H1 (cell line): ENCODE data around the gene TTC28. TPM values are rescaled to one million over a fixed set of nuclear protein-coding genes. Genes with fewer than 3 reads are reported as not detected.

Source experiments
- CTCF ChIA-PET: fragments of 300-600 bp; sonication (Branson Sonifier 250); formaldehyde crosslinking; loops from one replicate; lab custom pipeline; 2021; ENCODE audit not compliant: partially characterized antibody; lab: Charles Lee
- POLR2A ChIA-PET: fragments of 300-600 bp; sonication (Branson Sonifier 250); formaldehyde crosslinking; loops from one replicate; lab custom pipeline; 2021; ENCODE audit warnings: inconsistent platforms; ENCODE audit not compliant: partially characterized antibody; lab: Charles Lee
- DNase-seq, 2 experiments: peaks; one replicate each; pipeline versions ENCODE4 v3.0.0 to v3.0.0-alpha.2; 2010 to 2022; ENCODE audit warnings: low spot score in 2 of 2, low read depth in 1 of 2, mixed read lengths in 1 of 2
- FAIRE-seq: peaks from 2 replicates; lab custom pipeline; 2011; peaks lifted over from hg19 to GRCh38; lab: Jason Lieb, UNC
- H2AFZ ChIP-seq: 2 replicates; pipeline ENCODE4 v1.8.1; 2012; ENCODE audit warnings: low read length, inconsistent platforms
- H2AK5ac ChIP-seq: 2 replicates; pipeline ENCODE4 v1.6.1; 2013; ENCODE audit warnings: low read depth, low read length
- H2BK120ac ChIP-seq: replicated peaks from 2 replicates; pipeline ENCODE3; 2013; ENCODE audit warnings: low read depth, low read length, inconsistent platforms
- H2BK12ac ChIP-seq: 2 replicates; pipeline ENCODE4 v1.6.1; 2013; ENCODE audit warnings: low read depth, low read length
- H2BK15ac ChIP-seq: 2 replicates; pipeline ENCODE4 v1.6.1; 2013; ENCODE audit warnings: low read length
- H2BK20ac ChIP-seq: 2 replicates; pipeline ENCODE4 v1.6.1; 2013; ENCODE audit warnings: low read length
- H2BK5ac ChIP-seq: 2 replicates; pipeline ENCODE4 v1.6.1; 2013; ENCODE audit warnings: low read depth, low read length
- H3K14ac ChIP-seq: 2 replicates; pipeline ENCODE4 v1.6.1; 2013; ENCODE audit warnings: inconsistent platforms; ENCODE audit not compliant: insufficient read length
- H3K18ac ChIP-seq: 2 replicates; pipeline ENCODE4 v1.6.1; 2013; ENCODE audit warnings: low read length; ENCODE audit errors: extremely low read depth
- H3K23ac ChIP-seq: 2 replicates; pipeline ENCODE4 v1.6.1; 2013; ENCODE audit warnings: inconsistent platforms; ENCODE audit not compliant: insufficient read length
- H3K23me2 ChIP-seq: 2 replicates; pipeline ENCODE4 v1.6.1; 2013; ENCODE audit warnings: low read depth, low read length
- H3K27ac ChIP-seq: 2 replicates; pipeline ENCODE4 v1.6.1; 2011; ENCODE audit warnings: low read depth, low read length, inconsistent platforms
- H3K27me3 ChIP-seq, 4 experiments: replicated peaks in 1 of 4; 1 replicate in 1 of 4; 2 replicates in 3 of 4; pipeline versions ENCODE4 v1.6.1 to v1.8.1; 2011 to 2013; ENCODE audit warnings: low read length in 3 of 4, mild to moderate bottlenecking in 3 of 4, inconsistent platforms in 2 of 4, mixed read lengths in 2 of 4, moderate library complexity in 1 of 4; ENCODE audit not compliant: control insufficient read depth in 3 of 4, insufficient read depth in 3 of 4; ENCODE audit errors: extremely low read depth in 1 of 4
- H3K36me3 ChIP-seq, 4 experiments: 2 replicates each; pipeline versions ENCODE4 v1.6.1 to v1.8.1; 2011 to 2013; ENCODE audit warnings: mild to moderate bottlenecking in 4 of 4, low read length in 3 of 4, moderate library complexity in 2 of 4, control low read depth in 1 of 4, inconsistent platforms in 1 of 4; ENCODE audit not compliant: insufficient read depth in 4 of 4, control insufficient read depth in 2 of 4
- H3K4ac ChIP-seq: replicated peaks from 2 replicates; pipeline ENCODE3; 2013; ENCODE audit warnings: low read length, low read depth, mixed read lengths, inconsistent platforms; ENCODE audit not compliant: insufficient read length
- H3K4me1 ChIP-seq, 4 experiments: replicated peaks in 1 of 4; 1 replicate in 1 of 4; 2 replicates in 3 of 4; pipeline versions ENCODE4 v1.6.1 to v1.8.1; 2011 to 2013; ENCODE audit warnings: low read length in 3 of 4, inconsistent platforms in 2 of 4, mixed read lengths in 1 of 4; ENCODE audit not compliant: insufficient read depth in 4 of 4, control insufficient read depth in 3 of 4
- H3K4me2 ChIP-seq, 2 experiments: 2 replicates each; pipeline versions ENCODE4 v1.6.1 to v1.8.1; 2011 to 2013; ENCODE audit warnings: low read depth in 2 of 2, low read length in 2 of 2, control low read depth in 1 of 2, inconsistent platforms in 1 of 2, mild to moderate bottlenecking in 1 of 2; ENCODE audit not compliant: insufficient read depth in 1 of 2
- H3K4me3 ChIP-seq, 4 experiments: fragments of 200-600, 300-600 bp in 1 of 4; sonication (generic), shearing (Covaris generic), sonication (Bioruptor Twin) in 1 of 4; 2 replicates each; pipeline versions ENCODE4 v1.5.1 to v1.8.1; 2011 to 2016; ENCODE audit warnings: low read length in 4 of 4, low read depth in 3 of 4, control low read depth in 2 of 4, inconsistent platforms in 2 of 4, mild to moderate bottlenecking in 2 of 4, mixed read lengths in 1 of 4, moderate library complexity in 1 of 4; ENCODE audit not compliant: insufficient read depth in 2 of 4; ENCODE audit errors: extremely low read depth in 1 of 4
- H3K56ac ChIP-seq: replicated peaks from 2 replicates; pipeline ENCODE3; 2013; ENCODE audit warnings: low read depth, mild to moderate bottlenecking, mixed read lengths, low read length, inconsistent platforms; ENCODE audit not compliant: insufficient read length
- H3K79me1 ChIP-seq: 2 replicates; pipeline ENCODE4 v1.6.1; 2013; ENCODE audit warnings: low read depth, low read length, control low read depth
- H3K79me2 ChIP-seq, 2 experiments: 2 replicates each; pipeline versions ENCODE4 v1.6.1 to v1.8.1; 2012 to 2013; ENCODE audit warnings: low read length in 2 of 2, mild to moderate bottlenecking in 2 of 2, inconsistent platforms in 1 of 2; ENCODE audit not compliant: insufficient read depth in 2 of 2, control insufficient read depth in 1 of 2
- H3K9ac ChIP-seq, 4 experiments: replicated peaks in 1 of 4; 1 replicate in 1 of 4; 2 replicates in 3 of 4; pipeline versions ENCODE4 v1.6.1 to v1.8.1; 2011 to 2013; ENCODE audit warnings: low read depth in 3 of 4, low read length in 3 of 4, control low read depth in 2 of 4, mild to moderate bottlenecking in 2 of 4, moderate library complexity in 2 of 4, inconsistent platforms in 1 of 4; ENCODE audit errors: extremely low read depth in 1 of 4
- H3K9me3 ChIP-seq, 2 experiments: 2 replicates each; pipeline versions ENCODE4 v1.6.1 to v1.8.1; 2012 to 2013; ENCODE audit warnings: mild to moderate bottlenecking in 2 of 2, moderate library complexity in 2 of 2, control low read depth in 1 of 2, inconsistent platforms in 1 of 2, low read depth in 1 of 2, low read length in 1 of 2, mixed read lengths in 1 of 2; ENCODE audit not compliant: insufficient read depth in 2 of 2
- H4K20me1 ChIP-seq, 2 experiments: replicated peaks in 1 of 2; 2 replicates each; pipeline versions ENCODE3 to v1.8.1; 2011 to 2013; ENCODE audit warnings: inconsistent platforms in 2 of 2, low read length in 2 of 2, mild to moderate bottlenecking in 1 of 2; ENCODE audit not compliant: insufficient read depth in 2 of 2, control insufficient read depth in 1 of 2
- H4K5ac ChIP-seq: 2 replicates; pipeline ENCODE4 v1.6.1; 2013; ENCODE audit warnings: low read length, low read depth, mixed read lengths, inconsistent platforms; ENCODE audit not compliant: insufficient read length
- H4K8ac ChIP-seq: 2 replicates; pipeline ENCODE4 v1.8.0; 2013; ENCODE audit warnings: mild to moderate bottlenecking, moderate library complexity, low read length, inconsistent platforms; ENCODE audit not compliant: insufficient read depth; ENCODE audit errors: extremely low read depth
- H4K91ac ChIP-seq: replicated peaks from 2 replicates; pipeline ENCODE3; 2013; ENCODE audit warnings: low read length, mixed read lengths, inconsistent platforms; ENCODE audit not compliant: insufficient read length
- CHD1 ChIP-seq: IDR thresholded peaks from 2 replicates; pipeline ENCODE4 v1.6.1; 2012; ENCODE audit warnings: low read depth, low read length, improper control_type of control experiment
- CTBP2 ChIP-seq: IDR thresholded peaks from 2 replicates; pipeline ENCODE4 v1.7.0; 2011; ENCODE audit warnings: borderline replicate concordance, mild to moderate bottlenecking, moderate library complexity, mixed read lengths, low read length; ENCODE audit not compliant: insufficient read depth, insufficient read length
- RAD21 ChIP-seq, 2 experiments: IDR thresholded peaks in 1 of 2; conservative IDR thresholded peaks in 1 of 2; 2 replicates each; pipeline ENCODE4 v1.6.1; 2011; ENCODE audit warnings: low read depth in 2 of 2, low read length in 2 of 2, improper control_type of control experiment in 1 of 2, inconsistent platforms in 1 of 2, mild to moderate bottlenecking in 1 of 2, moderate library complexity in 1 of 2
- SP4 ChIP-seq: IDR thresholded peaks from 2 replicates; pipeline ENCODE4 v1.6.1; 2012; ENCODE audit warnings: low read length, inconsistent platforms
- ZNF274 ChIP-seq: IDR thresholded peaks from 2 replicates; pipeline ENCODE4 v1.7.0; 2012; ENCODE audit warnings: low read length, borderline replicate concordance; ENCODE audit errors: extremely low read depth
- WGBS, 2 experiments: shearing (Covaris generic) in 1 of 2; methylation state at CpG; one replicate each; pipeline versions ENCODE4 v1.1.6 to v1.1.7; 2013 to 2015; ENCODE audit warnings: low lambda C conversion rate in 2 of 2, mixed read lengths in 2 of 2, inconsistent platforms in 1 of 2, low coverage in 1 of 2, missing lambda C conversion rate in 1 of 2; ENCODE audit not compliant: insufficient replicate concordance in 2 of 2, insufficient coverage in 1 of 2, insufficient read length in 1 of 2; ENCODE audit errors: extremely low coverage in 1 of 2, missing lambda C conversion rate in 1 of 2; 5-methylcytosine and 5-hydroxymethylcytosine counted together
- polyA plus RNA-seq, 7 experiments: library from polyadenylated mRNA; depleted of rRNA in 3 of 7; stranded (reverse) in 5 of 7; unstranded in 2 of 7; fragments of >200 nt in 5 of 7; fragments of 200-250 nt in 2 of 7; gene quantifications; 1 replicate in 5 of 7; 2 replicates in 1 of 7; 4 replicates in 1 of 7; pipeline versions ENCODE4 v1.2.1 to v1.2.3, GENCODE V29; 2011 to 2013; ENCODE audit warnings: missing spikeins in 2 of 7, mixed read lengths in 2 of 7
- total RNA-seq: library from RNA; stranded (reverse); fragmentation: NEBNext Ultra II Directional; extraction: Animal tissue kit (Norgen Biotek cat#: 25700); gene quantifications from 2 replicates; pipeline ENCODE4 v1.2.1, GENCODE V29; 2021
- TF ChIP-seq, protein P1 (sequence below): IDR thresholded peaks from 2 replicates; pipeline ENCODE4 v1.6.1; 2011; ENCODE audit warnings: low read length, improper control_type of control experiment
- TF ChIP-seq, protein P2 (sequence below): IDR thresholded peaks from 2 replicates; pipeline ENCODE4 v1.6.1; 2012; ENCODE audit warnings: inconsistent platforms
- TF ChIP-seq, protein P3 (sequence below): IDR thresholded peaks from 2 replicates; pipeline ENCODE4 v1.6.1; 2012; ENCODE audit warnings: inconsistent platforms

The TTC28 gene
- total and polyA plus RNA-seq, 2 of the 8 experiments (the other 6 are each of a cell fraction or from before 2014, with no cell fraction given) = 2.6 to 12.6 TPM

DNA sequence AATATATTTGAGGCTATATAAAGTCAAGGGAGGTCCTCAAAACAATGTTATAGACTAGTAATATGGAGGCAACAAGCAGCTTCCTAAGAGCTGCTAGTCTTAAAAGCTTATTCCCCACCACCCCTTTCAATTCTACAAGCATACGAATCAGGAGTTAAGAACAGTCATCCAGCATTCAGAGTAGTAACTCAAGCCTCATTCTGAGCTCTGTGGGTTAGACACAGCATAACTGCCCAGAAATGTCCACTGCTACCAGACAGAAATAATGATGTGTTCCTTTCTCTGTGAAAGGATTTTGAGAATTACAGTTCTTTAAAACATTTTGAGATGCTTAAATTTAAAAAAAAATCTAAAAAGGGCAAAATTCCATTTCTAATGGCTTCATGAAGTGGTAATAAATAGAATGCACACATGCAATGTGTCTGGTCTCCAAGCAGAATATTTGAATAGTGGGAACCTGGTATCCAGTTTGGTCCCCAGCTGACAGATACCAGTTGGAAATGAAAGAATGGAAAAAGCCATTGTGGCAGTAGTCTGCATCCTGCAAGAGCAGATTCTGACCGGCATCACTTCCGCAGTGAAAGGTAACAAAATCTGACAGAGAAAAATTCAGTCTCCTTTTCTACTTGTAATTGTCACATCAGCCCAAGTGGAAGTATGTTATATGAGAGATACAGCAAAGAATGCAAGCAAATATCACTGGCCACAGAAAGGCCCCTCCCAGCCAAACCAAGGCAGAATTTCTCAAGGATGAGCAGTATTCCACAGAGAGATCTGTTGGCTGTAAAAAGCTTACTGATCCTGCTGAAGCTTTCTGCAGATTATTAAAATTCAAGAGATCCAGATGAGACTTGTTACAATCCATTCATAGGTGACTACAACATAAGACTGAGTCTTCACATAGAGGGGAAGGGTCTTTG, 449.8 kb downstream of the TTC28 start:
- no peak overlapping the region for H3K14ac ChIP-seq
- no peak overlapping the region for H4K91ac ChIP-seq
- 93% methylated on average over 3 of the region's 3 CpGs; no CpG with 5 or more reads in 1 of the 2 experiments for WGBS, 2 experiments
- H2BK5ac ChIP-seq = no peak overlapping the region
- no peak overlapping the region for H3K4me3 ChIP-seq
- H2AK5ac ChIP-seq = no peak overlapping the region
- no peak overlapping the region for H3K56ac ChIP-seq
- H2BK20ac ChIP-seq = no peak overlapping the region
- DNase-seq (no peak), FAIRE-seq (no peak)
- H3K4ac ChIP-seq = no peak overlapping the region
- no peaks in the 10 kb centered on the region for H3K23me2 ChIP-seq
- H3K18ac ChIP-seq = no peak overlapping the region
- no peaks in the 10 kb centered on the region for H3K27me3 ChIP-seq
- H3K4me2 ChIP-seq = no peak overlapping the region
- H3K79me1 ChIP-seq = no peaks in the 10 kb centered on the region; the same call in 1 of the 2 replicates
- H3K4me1 ChIP-seq = peaks cover 0 to 4% (median 1%) of the 10 kb centered on the region in 4 experiments; a peak in 5 of 7 replicates
- no peaks in the 10 kb centered on the region for H3K79me2 ChIP-seq
- no peak overlapping the region for H2BK12ac ChIP-seq
- no peak overlapping the region for H2BK15ac ChIP-seq
- no peak overlapping the region for H4K5ac ChIP-seq
- no peak overlapping the region for H2AFZ ChIP-seq
- no peak overlapping the region for H4K8ac ChIP-seq
- no peaks in the 10 kb centered on the region for H3K36me3 ChIP-seq
- H3K27ac ChIP-seq = no peak overlapping the region
- H3K23ac ChIP-seq = no peak overlapping the region
- H4K20me1 ChIP-seq = no peaks in the 10 kb centered on the region
- H2BK120ac ChIP-seq = no peak overlapping the region
- no peaks in the 10 kb centered on the region for H3K9me3 ChIP-seq
- ChIA-PET POLR2A (interaction anchor here (1.9 kb wide), 1 partner anchor 10 kb away, joined by 5 read pairs; no protein-coding TSS in a partner anchor), CTCF (interaction anchor here (0.6 to 1.3 kb wide), 4 partner anchors 23 to 658 kb away, joined by 3 to 5 read pairs (median 3); no protein-coding TSS in a partner anchor)
- H3K9ac ChIP-seq = no peak overlapping the region
- TF ChIP-seq, protein P1, sequence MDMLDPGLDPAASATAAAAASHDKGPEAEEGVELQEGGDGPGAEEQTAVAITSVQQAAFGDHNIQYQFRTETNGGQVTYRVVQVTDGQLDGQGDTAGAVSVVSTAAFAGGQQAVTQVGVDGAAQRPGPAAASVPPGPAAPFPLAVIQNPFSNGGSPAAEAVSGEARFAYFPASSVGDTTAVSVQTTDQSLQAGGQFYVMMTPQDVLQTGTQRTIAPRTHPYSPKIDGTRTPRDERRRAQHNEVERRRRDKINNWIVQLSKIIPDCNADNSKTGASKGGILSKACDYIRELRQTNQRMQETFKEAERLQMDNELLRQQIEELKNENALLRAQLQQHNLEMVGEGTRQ = no peak
- TF ChIP-seq RAD21 (IDR thresholded peaks at IDR 0.05 in 1 of 2, conservative IDR thresholded peaks at IDR 0.05 in 1 of 2; ENCODE audit: low read depth in 2 of 2, low read length in 2 of 2) = no peak
- TF ChIP-seq ZNF274 = no peak
- no peak for TF ChIP-seq SP4
- TF ChIP-seq CHD1 = no peak
- TF ChIP-seq, protein P2, sequence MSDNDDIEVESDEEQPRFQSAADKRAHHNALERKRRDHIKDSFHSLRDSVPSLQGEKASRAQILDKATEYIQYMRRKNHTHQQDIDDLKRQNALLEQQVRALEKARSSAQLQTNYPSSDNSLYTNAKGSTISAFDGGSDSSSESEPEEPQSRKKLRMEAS = no peak
- TF ChIP-seq CTBP2 = no peak
- TF ChIP-seq, protein P3, sequence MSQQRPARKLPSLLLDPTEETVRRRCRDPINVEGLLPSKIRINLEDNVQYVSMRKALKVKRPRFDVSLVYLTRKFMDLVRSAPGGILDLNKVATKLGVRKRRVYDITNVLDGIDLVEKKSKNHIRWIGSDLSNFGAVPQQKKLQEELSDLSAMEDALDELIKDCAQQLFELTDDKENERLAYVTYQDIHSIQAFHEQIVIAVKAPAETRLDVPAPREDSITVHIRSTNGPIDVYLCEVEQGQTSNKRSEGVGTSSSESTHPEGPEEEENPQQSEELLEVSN = no peak
